ENCODE results near the gene CACNA1C.

The CACNA1C gene

DNA sequence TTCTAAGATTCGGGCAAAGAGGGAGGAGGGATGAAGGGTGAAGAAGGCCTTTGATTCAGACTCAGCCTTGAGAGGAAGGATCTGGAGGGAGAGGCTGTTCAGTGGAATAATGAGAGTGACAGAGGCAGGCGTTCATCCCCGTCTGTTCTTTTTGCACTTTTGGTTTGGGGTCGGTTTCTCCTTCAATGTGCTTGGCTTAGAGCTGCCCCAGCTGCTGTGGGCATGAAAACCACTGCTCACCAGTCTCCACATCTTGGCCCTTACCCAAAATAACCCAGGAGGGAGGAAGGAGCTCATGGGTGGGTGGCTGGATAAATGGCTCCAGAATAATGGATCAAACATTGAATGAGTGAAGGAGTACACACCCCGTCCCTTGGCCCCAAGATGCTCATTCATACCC, 480.2 kb downstream of the CACNA1C start:
- H3K9ac ChIP-seq (ENCODE audit: low read depth in 1 of 2, low read length in 2 of 2): no peak overlapping the region
- H3K27ac ChIP-seq (ENCODE audit: low read depth, low read length): no peak overlapping the region
- H3K4me1 ChIP-seq (ENCODE audit: control insufficient read depth in 1 of 2, insufficient read depth in 2 of 2, low read length in 2 of 2): peaks cover 5 to 8% of the 10 kb centered on the region in 2 donors
- no peaks in the 10 kb centered on the region for H3K27me3 ChIP-seq (ENCODE audit: control insufficient read depth in 1 of 2, insufficient read depth in 2 of 2, low read length in 2 of 2)
- no peak overlapping the region for H3K4me3 ChIP-seq (ENCODE audit: low read depth in 1 of 2, low read length in 2 of 2)
- H3K36me3 ChIP-seq (ENCODE audit: control insufficient read depth in 1 of 2, insufficient read depth in 2 of 2, low read length in 2 of 2): no peaks in the 10 kb centered on the region
- H3K9me3 ChIP-seq (ENCODE audit: control insufficient read depth in 1 of 2, low read length in 2 of 2): no peaks in the 10 kb centered on the region

DNA sequence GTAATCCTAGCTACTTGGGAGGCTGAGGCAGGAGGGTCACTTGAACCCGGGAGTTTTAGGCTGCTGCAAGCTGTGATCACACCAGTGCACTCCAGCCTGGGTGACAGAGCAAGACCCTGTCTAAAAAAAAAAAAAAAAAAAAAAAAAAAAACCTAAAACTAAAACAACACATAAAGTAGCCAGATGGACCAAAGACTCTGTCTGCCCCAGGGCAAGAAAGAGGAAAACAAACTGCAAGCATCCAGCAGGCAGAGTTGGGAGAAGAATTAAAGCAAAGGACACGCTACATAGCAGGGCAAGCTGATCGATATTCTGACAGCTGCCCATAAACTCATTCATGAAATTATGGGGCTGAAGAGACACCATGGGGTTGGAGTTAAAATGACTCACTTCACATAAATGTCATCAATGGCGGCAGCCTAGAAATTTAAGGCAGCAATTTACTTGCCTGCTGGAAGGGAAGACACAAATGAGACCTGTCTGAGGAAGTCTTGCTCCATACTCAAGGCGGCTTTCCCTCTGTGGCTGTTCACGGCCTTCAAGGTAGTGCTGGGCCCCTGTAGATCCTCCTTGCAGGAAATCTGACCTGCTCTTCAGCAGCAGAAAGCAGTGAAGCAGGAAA, 482.9 kb downstream of the CACNA1C start:
- no peak overlapping the region for H3K9ac ChIP-seq (ENCODE audit: low read depth in 1 of 2, low read length in 2 of 2)
- H3K9me3 ChIP-seq (ENCODE audit: control insufficient read depth in 1 of 2, low read length in 2 of 2): no peaks in the 10 kb centered on the region
- peaks cover 5 to 8% of the 10 kb centered on the region in 2 donors for H3K4me1 ChIP-seq (ENCODE audit: control insufficient read depth in 1 of 2, insufficient read depth in 2 of 2, low read length in 2 of 2)
- no peak overlapping the region for H3K27ac ChIP-seq (ENCODE audit: low read depth, low read length)
- no peak overlapping the region for H3K4me3 ChIP-seq (ENCODE audit: low read depth in 1 of 2, low read length in 2 of 2)
- H3K36me3 ChIP-seq (ENCODE audit: control insufficient read depth in 1 of 2, insufficient read depth in 2 of 2, low read length in 2 of 2): no peaks in the 10 kb centered on the region
- H3K27me3 ChIP-seq (ENCODE audit: control insufficient read depth in 1 of 2, insufficient read depth in 2 of 2, low read length in 2 of 2): no peaks in the 10 kb centered on the region

- peaks cover 5 to 8% of the 10 kb centered on the region in 2 donors for H3K4me1 ChIP-seq (ENCODE audit: control insufficient read depth in 1 of 2, insufficient read depth in 2 of 2, low read length in 2 of 2)
- no peak overlapping the region for H3K4me3 ChIP-seq (ENCODE audit: low read depth in 1 of 2, low read length in 2 of 2)
- H3K9me3 ChIP-seq (ENCODE audit: control insufficient read depth in 1 of 2, low read length in 2 of 2): no peaks in the 10 kb centered on the region
- H3K27ac ChIP-seq (ENCODE audit: low read depth, low read length): no peak overlapping the region
- H3K27me3 ChIP-seq (ENCODE audit: control insufficient read depth in 1 of 2, insufficient read depth in 2 of 2, low read length in 2 of 2): no peaks in the 10 kb centered on the region
- no peak overlapping the region for H3K9ac ChIP-seq (ENCODE audit: low read depth in 1 of 2, low read length in 2 of 2)
- H3K36me3 ChIP-seq (ENCODE audit: control insufficient read depth in 1 of 2, insufficient read depth in 2 of 2, low read length in 2 of 2): no peaks in the 10 kb centered on the region
These were observed 483.9 kb downstream of the CACNA1C start for GRCh38 chr12:2536724-2537123.

DNA sequence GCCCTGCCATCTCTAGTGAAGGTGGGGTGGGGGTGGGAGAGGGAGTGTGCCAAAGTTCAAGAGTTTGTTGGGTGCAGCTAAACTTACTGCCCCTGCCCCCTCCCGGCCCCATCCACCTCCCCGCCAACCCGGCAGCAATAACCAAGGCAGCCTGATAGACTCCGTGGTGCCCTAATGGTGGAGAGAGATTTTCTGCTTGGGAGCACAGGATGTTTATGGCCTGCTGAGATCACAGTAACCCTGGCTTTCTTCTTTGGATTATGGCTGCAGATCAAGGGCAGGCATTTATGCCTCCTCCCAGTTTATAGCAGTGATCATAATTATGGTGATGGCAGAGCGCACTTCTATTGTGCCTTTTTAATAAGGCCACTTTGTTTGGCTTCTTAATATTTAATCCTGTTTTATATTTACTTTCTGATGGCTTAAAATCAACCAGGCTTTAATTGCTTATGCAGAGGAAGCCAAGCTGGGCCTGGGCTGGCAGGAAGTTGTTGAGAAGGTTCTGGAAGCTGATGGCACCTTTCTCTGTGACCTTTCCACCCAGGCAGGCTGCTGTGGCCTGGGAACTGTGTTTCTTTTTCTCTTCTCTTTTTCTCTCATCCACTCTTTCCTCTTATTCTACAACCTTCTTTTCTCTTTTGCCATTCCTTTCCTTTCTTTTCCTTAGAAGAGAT, 485.2 kb downstream of the CACNA1C start:
- Histone ChIP-seq H3K27me3 (ENCODE audit: control insufficient read depth in 1 of 2, insufficient read depth in 2 of 2, low read length in 2 of 2) (no peaks in the 10 kb centered on the region), H3K9ac (ENCODE audit: low read depth in 1 of 2, low read length in 2 of 2) (no peak overlapping the region), H3K9me3 (ENCODE audit: control insufficient read depth in 1 of 2, low read length in 2 of 2) (no peaks in the 10 kb centered on the region), H3K36me3 (ENCODE audit: control insufficient read depth in 1 of 2, insufficient read depth in 2 of 2, low read length in 2 of 2) (no peaks in the 10 kb centered on the region), H3K4me1 (ENCODE audit: control insufficient read depth in 1 of 2, insufficient read depth in 2 of 2, low read length in 2 of 2) (peaks cover 5 to 8% of the 10 kb centered on the region in 2 donors), H3K27ac (ENCODE audit: low read depth, low read length) (no peak overlapping the region), H3K4me3 (ENCODE audit: low read depth in 1 of 2, low read length in 2 of 2) (no peak overlapping the region)

- no peaks in the 10 kb centered on the region for H3K27me3 ChIP-seq (ENCODE audit: control insufficient read depth in 1 of 2, insufficient read depth in 2 of 2, low read length in 2 of 2)
- no peak overlapping the region for H3K27ac ChIP-seq (ENCODE audit: low read depth, low read length)
- no peaks in the 10 kb centered on the region for H3K9me3 ChIP-seq (ENCODE audit: control insufficient read depth in 1 of 2, low read length in 2 of 2)
- no peak overlapping the region for H3K9ac ChIP-seq (ENCODE audit: low read depth in 1 of 2, low read length in 2 of 2)
- no peak overlapping the region for H3K4me3 ChIP-seq (ENCODE audit: low read depth in 1 of 2, low read length in 2 of 2)
- H3K4me1 ChIP-seq (ENCODE audit: control insufficient read depth in 1 of 2, insufficient read depth in 2 of 2, low read length in 2 of 2): peaks cover 5 to 8% of the 10 kb centered on the region in 2 donors
- H3K36me3 ChIP-seq (ENCODE audit: control insufficient read depth in 1 of 2, insufficient read depth in 2 of 2, low read length in 2 of 2): no peaks in the 10 kb centered on the region
These were observed 487.2 kb downstream of the CACNA1C start for GRCh38 chr12:2539938-2540337.

GRCh38 chr12:2540535-2540941, 487.8 kb downstream of the CACNA1C start:
- H3K27ac ChIP-seq (ENCODE audit: low read depth, low read length): no peak overlapping the region
- no peaks in the 10 kb centered on the region for H3K9me3 ChIP-seq (ENCODE audit: control insufficient read depth in 1 of 2, low read length in 2 of 2)
- no peaks in the 10 kb centered on the region for H3K27me3 ChIP-seq (ENCODE audit: control insufficient read depth in 1 of 2, insufficient read depth in 2 of 2, low read length in 2 of 2)
- H3K4me1 ChIP-seq (ENCODE audit: control insufficient read depth in 1 of 2, insufficient read depth in 2 of 2, low read length in 2 of 2): peaks cover 5 to 8% of the 10 kb centered on the region in 2 donors
- H3K36me3 ChIP-seq (ENCODE audit: control insufficient read depth in 1 of 2, insufficient read depth in 2 of 2, low read length in 2 of 2): no peaks in the 10 kb centered on the region
- H3K9ac ChIP-seq (ENCODE audit: low read depth in 1 of 2, low read length in 2 of 2): no peak overlapping the region
- no peak overlapping the region for H3K4me3 ChIP-seq (ENCODE audit: low read depth in 1 of 2, low read length in 2 of 2)

GRCh38 chr12:2541631-2542204, 488.9 kb downstream of the CACNA1C start:
- no peak overlapping the region for H3K27ac ChIP-seq (ENCODE audit: low read depth, low read length)
- no peak overlapping the region for H3K9ac ChIP-seq (ENCODE audit: low read depth in 1 of 2, low read length in 2 of 2)
- H3K9me3 ChIP-seq (ENCODE audit: control insufficient read depth in 1 of 2, low read length in 2 of 2): no peaks in the 10 kb centered on the region
- peaks cover 5 to 8% of the 10 kb centered on the region in 2 donors for H3K4me1 ChIP-seq (ENCODE audit: control insufficient read depth in 1 of 2, insufficient read depth in 2 of 2, low read length in 2 of 2)
- H3K4me3 ChIP-seq (ENCODE audit: low read depth in 1 of 2, low read length in 2 of 2): no peak overlapping the region
- no peaks in the 10 kb centered on the region for H3K36me3 ChIP-seq (ENCODE audit: control insufficient read depth in 1 of 2, insufficient read depth in 2 of 2, low read length in 2 of 2)
- H3K27me3 ChIP-seq (ENCODE audit: control insufficient read depth in 1 of 2, insufficient read depth in 2 of 2, low read length in 2 of 2): no peaks in the 10 kb centered on the region

DNA sequence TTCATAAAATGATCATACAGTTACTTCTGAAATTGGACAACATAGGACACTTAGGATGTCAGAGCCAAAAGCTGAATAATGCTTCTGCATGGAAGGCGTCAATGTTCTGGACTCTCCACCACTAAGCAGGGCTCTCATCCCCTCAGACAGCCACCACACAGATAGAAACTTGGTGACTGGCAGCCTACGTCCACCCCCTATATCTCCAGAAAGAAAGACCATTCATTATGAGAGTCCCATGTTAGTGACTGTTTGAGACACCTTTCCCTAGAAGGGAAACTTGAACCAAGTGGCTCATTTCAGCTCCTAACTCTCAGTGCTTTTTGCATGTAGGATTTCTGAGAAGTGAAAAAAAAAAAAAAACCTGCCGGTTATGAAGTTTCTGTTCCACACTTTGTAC, 491.0 kb downstream of the CACNA1C start:
- no peaks in the 10 kb centered on the region for H3K9me3 ChIP-seq (ENCODE audit: control insufficient read depth in 1 of 2, low read length in 2 of 2)
- no peaks in the 10 kb centered on the region for H3K27me3 ChIP-seq (ENCODE audit: control insufficient read depth in 1 of 2, insufficient read depth in 2 of 2, low read length in 2 of 2)
- H3K36me3 ChIP-seq (ENCODE audit: control insufficient read depth in 1 of 2, insufficient read depth in 2 of 2, low read length in 2 of 2): no peaks in the 10 kb centered on the region
- H3K4me1 ChIP-seq (ENCODE audit: control insufficient read depth in 1 of 2, insufficient read depth in 2 of 2, low read length in 2 of 2): no peaks in the 10 kb centered on the region
- no peak overlapping the region for H3K9ac ChIP-seq (ENCODE audit: low read depth in 1 of 2, low read length in 2 of 2)
- H3K4me3 ChIP-seq (ENCODE audit: low read depth in 1 of 2, low read length in 2 of 2): no peak overlapping the region
- H3K27ac ChIP-seq (ENCODE audit: low read depth, low read length): no peak overlapping the region

GRCh38 chr12:2544230-2544629, 491.4 kb downstream of the CACNA1C start:
- Histone ChIP-seq H3K9me3 (ENCODE audit: control insufficient read depth in 1 of 2, low read length in 2 of 2) (no peaks in the 10 kb centered on the region), H3K36me3 (ENCODE audit: control insufficient read depth in 1 of 2, insufficient read depth in 2 of 2, low read length in 2 of 2) (no peaks in the 10 kb centered on the region), H3K27me3 (ENCODE audit: control insufficient read depth in 1 of 2, insufficient read depth in 2 of 2, low read length in 2 of 2) (no peaks in the 10 kb centered on the region), H3K4me1 (ENCODE audit: control insufficient read depth in 1 of 2, insufficient read depth in 2 of 2, low read length in 2 of 2) (no peaks in the 10 kb centered on the region), H3K27ac (ENCODE audit: low read depth, low read length) (no peak overlapping the region), H3K4me3 (ENCODE audit: low read depth in 1 of 2, low read length in 2 of 2) (no peak overlapping the region), H3K9ac (ENCODE audit: low read depth in 1 of 2, low read length in 2 of 2) (no peak overlapping the region)

DNA sequence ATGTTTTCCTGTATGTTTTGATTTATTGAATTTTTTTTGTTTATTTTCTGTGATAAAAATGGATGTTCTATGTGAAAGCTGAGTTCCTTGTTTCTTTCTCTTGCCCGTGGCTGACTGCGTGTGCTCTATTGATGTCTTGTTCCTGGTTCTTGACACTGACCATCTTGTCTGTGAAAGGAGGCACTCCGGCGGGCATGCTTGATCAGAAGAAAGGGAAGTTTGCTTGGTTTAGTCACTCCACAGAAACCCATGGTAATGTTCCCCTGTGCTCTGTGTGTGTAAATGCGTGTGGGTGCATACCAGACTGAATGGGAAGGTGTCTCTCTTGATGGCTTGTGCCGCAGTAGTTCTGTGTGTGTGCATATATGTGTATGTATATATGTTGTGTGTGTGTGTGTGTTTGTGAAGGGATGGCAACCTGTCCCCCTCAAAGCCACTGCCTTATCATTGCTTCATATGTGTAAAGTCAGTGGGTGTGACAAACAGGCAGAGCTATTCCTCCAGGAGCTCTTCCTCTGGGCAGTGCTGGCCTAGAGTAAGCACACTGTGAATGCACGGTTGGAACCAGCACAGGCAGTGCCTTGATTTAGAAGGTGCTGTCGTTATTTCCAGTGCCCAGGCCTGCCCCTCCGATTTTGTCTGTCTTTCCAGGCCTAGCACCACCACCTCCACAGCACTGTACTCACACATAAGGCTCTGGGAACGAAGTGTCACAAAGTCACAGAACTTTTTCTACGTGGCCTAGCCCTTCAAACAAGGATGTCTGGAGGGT, 494.7 kb downstream of the CACNA1C start:
- Histone ChIP-seq H3K4me3 (ENCODE audit: low read depth in 1 of 2, low read length in 2 of 2) (no peak overlapping the region), H3K27me3 (ENCODE audit: control insufficient read depth in 1 of 2, insufficient read depth in 2 of 2, low read length in 2 of 2) (no peaks in the 10 kb centered on the region), H3K9me3 (ENCODE audit: control insufficient read depth in 1 of 2, low read length in 2 of 2) (no peaks in the 10 kb centered on the region), H3K9ac (ENCODE audit: low read depth in 1 of 2, low read length in 2 of 2) (no peak overlapping the region), H3K27ac (ENCODE audit: low read depth, low read length) (no peak overlapping the region), H3K36me3 (ENCODE audit: control insufficient read depth in 1 of 2, insufficient read depth in 2 of 2, low read length in 2 of 2) (no peaks in the 10 kb centered on the region), H3K4me1 (ENCODE audit: control insufficient read depth in 1 of 2, insufficient read depth in 2 of 2, low read length in 2 of 2) (no peaks in the 10 kb centered on the region)
